Endodermal cell (in vitro differentiated cells): Measurements from ENCODE around the gene INO80E. TPM values are rescaled to one million over a fixed set of nuclear protein-coding genes. Genes with fewer than 3 reads are reported as not detected.

Source experiments
- DNase-seq: peaks from one replicate; pipeline ENCODE4 v3.0.0-alpha.2; 2017
- H3K27ac ChIP-seq: 2 replicates; pipeline ENCODE4 v1.5.1; 2013; ENCODE audit warnings: mild to moderate bottlenecking, low read depth, low read length, moderate library complexity
- H3K27me3 ChIP-seq: 2 replicates; pipeline ENCODE4 v1.6.1; 2013; ENCODE audit warnings: mild to moderate bottlenecking, low read length, moderate library complexity; ENCODE audit not compliant: insufficient read depth, control insufficient read depth, poor library complexity, severe bottlenecking
- H3K36me3 ChIP-seq: 2 replicates; pipeline ENCODE4 v1.7.0; 2013; ENCODE audit warnings: mild to moderate bottlenecking, low read length, moderate library complexity; ENCODE audit not compliant: control insufficient read depth, insufficient read depth
- H3K4me1 ChIP-seq: one replicate; pipeline ENCODE4 v1.7.0; 2013; ENCODE audit warnings: low read length; ENCODE audit not compliant: control insufficient read depth, insufficient read depth
- H3K4me3 ChIP-seq: 2 replicates; pipeline ENCODE4 v1.5.1; 2013; ENCODE audit warnings: mild to moderate bottlenecking, low read length, moderate library complexity
- H3K9ac ChIP-seq: 2 replicates; pipeline ENCODE4 v1.6.1; 2013; ENCODE audit warnings: mild to moderate bottlenecking, low read length, moderate library complexity; ENCODE audit not compliant: poor library complexity, severe bottlenecking; ENCODE audit errors: extremely low read depth
- H3K9me3 ChIP-seq: 2 replicates; pipeline ENCODE4 v1.6.1; 2013; ENCODE audit warnings: mild to moderate bottlenecking, low read length, moderate library complexity; ENCODE audit not compliant: control insufficient read depth
- H3K27ac Mint-ChIP-seq: 2 replicates; pipeline ENCODE4 v1.8.0; 2020; ENCODE audit warnings: mixed read lengths
- H3K27me3 Mint-ChIP-seq: 2 replicates; pipeline ENCODE4 v1.8.0; 2021; ENCODE audit warnings: mild to moderate bottlenecking, mixed read lengths; ENCODE audit not compliant: insufficient read depth
- H3K36me3 Mint-ChIP-seq: 2 replicates; pipeline ENCODE4 v1.8.0; 2020; ENCODE audit warnings: low read depth, mixed read lengths
- H3K4me1 Mint-ChIP-seq: 2 replicates; pipeline ENCODE4 v1.8.0; 2020; ENCODE audit warnings: mixed read lengths
- H3K4me3 Mint-ChIP-seq: 2 replicates; pipeline ENCODE4 v1.8.0; 2020; ENCODE audit warnings: mild to moderate bottlenecking, moderate library complexity, mixed read lengths
- H3K9me3 Mint-ChIP-seq: 2 replicates; pipeline ENCODE4 v1.8.0; 2020; ENCODE audit warnings: mild to moderate bottlenecking, mixed read lengths
- WGBS, 2 experiments: methylation state at CpG; one replicate each; pipeline versions ENCODE4 v1.1.5 to v1.1.7; 2013; ENCODE audit warnings: missing lambda C conversion rate in 2 of 2, mixed read lengths in 1 of 2; ENCODE audit not compliant: insufficient coverage in 1 of 2, insufficient read length in 1 of 2; 5-methylcytosine and 5-hydroxymethylcytosine counted together
- total RNA-seq, 2 donors: library from RNA; stranded (reverse); fragmentation: NEBNext Ultra II Directional in 1 of 2; extraction: Animal tissue kit (Norgen Biotek cat#: 25700) in 1 of 2; gene quantifications; 2 replicates in 1 of 2; 3 replicates in 1 of 2; pipeline ENCODE4 v1.2.1, GENCODE V29; 2021
- TF ChIP-seq, protein P1 (sequence below): fragments of 200-600 bp; sonication (generic); conservative IDR thresholded peaks from 2 replicates; pipeline ENCODE4 v1.5.0; 2021; ENCODE audit warnings: antibody characterized with exemption, mild to moderate bottlenecking

The INO80E gene
- total RNA-seq, 2 donors from 2014 or later, result 77.4 to 80.1 TPM

DNA sequence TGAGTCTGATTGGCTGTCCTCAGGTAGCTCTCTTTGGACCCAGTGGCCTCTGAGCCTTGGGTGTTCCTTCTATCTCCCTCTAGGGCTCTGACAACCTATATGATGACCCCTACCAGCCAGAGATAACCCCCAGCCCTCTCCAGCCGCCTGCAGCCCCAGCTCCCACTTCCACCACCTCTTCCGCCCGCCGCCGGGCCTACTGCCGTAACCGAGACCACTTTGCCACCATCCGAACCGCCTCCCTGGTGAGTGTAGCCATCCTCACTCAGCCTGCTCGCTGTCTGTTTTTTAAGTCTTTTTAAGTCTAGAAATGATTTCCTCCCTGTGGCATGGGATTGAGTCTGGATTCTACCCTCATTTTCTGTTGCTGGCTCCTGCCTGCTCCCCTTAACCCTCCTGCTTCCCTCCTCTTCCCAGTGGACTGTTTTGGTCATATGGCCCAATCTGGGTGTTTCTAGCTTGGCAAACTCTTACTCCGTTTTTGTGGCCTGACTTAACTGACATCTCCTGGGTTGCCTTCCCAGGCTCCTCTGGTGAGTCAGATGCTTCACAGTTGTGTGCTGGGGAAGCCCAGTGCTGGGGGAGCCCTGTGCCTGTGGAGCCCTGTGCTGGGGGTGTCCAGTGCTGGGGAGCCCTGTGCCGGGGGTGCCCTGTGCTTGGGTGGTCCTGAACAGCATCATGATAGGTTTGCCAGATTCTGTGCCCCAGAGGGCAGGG, 12.5 kb upstream of the INO80E start:
- Histone ChIP-seq H3K36me3 (peaks cover 90% of the 10 kb centered on the region), H3K9ac (no peak overlapping the region), H3K9me3 (no peaks in the 10 kb centered on the region), H3K4me1 (no peaks in the 10 kb centered on the region), H3K27me3 (no peaks in the 10 kb centered on the region), H3K27ac (no peak overlapping the region), H3K4me3 (no peak overlapping the region)
- H3K4me1 Mint-ChIP-seq, result no peaks in the 10 kb centered on the region
- TF ChIP-seq, protein P1, sequence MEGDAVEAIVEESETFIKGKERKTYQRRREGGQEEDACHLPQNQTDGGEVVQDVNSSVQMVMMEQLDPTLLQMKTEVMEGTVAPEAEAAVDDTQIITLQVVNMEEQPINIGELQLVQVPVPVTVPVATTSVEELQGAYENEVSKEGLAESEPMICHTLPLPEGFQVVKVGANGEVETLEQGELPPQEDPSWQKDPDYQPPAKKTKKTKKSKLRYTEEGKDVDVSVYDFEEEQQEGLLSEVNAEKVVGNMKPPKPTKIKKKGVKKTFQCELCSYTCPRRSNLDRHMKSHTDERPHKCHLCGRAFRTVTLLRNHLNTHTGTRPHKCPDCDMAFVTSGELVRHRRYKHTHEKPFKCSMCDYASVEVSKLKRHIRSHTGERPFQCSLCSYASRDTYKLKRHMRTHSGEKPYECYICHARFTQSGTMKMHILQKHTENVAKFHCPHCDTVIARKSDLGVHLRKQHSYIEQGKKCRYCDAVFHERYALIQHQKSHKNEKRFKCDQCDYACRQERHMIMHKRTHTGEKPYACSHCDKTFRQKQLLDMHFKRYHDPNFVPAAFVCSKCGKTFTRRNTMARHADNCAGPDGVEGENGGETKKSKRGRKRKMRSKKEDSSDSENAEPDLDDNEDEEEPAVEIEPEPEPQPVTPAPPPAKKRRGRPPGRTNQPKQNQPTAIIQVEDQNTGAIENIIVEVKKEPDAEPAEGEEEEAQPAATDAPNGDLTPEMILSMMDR, result no peak
- H3K27ac Mint-ChIP-seq, result no peak overlapping the region
- no peak for DNase-seq
- no peaks in the 10 kb centered on the region for H3K27me3 Mint-ChIP-seq
- 92 to 100% methylated on average over 11 to 12 of the region's 12 CpGs for WGBS, 2 experiments
- no peaks in the 10 kb centered on the region for H3K9me3 Mint-ChIP-seq
- peaks cover 74% of the 10 kb centered on the region for H3K36me3 Mint-ChIP-seq
- H3K4me3 Mint-ChIP-seq, result no peak overlapping the region

DNA sequence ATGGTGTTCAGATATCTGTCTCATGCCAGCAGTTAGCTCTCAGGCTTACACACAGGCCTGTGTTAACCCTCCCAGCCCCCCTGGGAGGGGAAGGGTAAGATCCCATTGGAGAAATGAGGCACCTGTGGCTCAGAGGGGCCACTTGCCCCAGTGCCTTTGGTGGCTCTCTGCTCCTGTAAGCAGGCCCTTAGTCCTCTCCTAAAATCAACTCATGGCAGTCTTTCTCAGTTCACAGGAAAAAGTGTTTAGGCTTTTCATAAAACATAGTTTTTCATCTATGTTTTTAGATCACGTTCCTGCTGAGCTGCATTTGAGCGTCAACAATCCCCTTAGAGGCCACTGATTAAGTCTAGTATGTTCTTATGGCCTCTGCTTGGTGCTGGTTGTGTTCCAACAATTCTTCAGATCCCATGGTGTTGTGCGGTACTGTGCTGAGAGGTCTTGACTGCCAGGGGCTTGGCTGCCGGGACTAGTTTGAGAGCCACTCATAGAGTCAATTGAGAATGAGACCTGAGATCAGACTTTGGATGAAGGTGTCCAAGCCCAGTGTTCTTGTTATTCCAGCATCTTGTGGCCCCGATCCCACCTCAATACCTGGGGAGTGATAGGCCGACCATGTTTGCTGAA, 11.8 kb upstream of the INO80E start:
- Histone ChIP-seq H3K36me3 (peaks cover 90% of the 10 kb centered on the region), H3K9me3 (no peaks in the 10 kb centered on the region), H3K27ac (no peak overlapping the region), H3K4me3 (no peak overlapping the region), H3K27me3 (no peaks in the 10 kb centered on the region), H3K4me1 (no peaks in the 10 kb centered on the region), H3K9ac (no peak overlapping the region)
- H3K4me3 Mint-ChIP-seq, result no peak overlapping the region
- H3K4me1 Mint-ChIP-seq, result no peaks in the 10 kb centered on the region
- no peaks in the 10 kb centered on the region for H3K27me3 Mint-ChIP-seq
- H3K9me3 Mint-ChIP-seq, result no peaks in the 10 kb centered on the region
- no peak for DNase-seq
- no peak overlapping the region for H3K27ac Mint-ChIP-seq
- TF ChIP-seq, protein P1, result no peak
- WGBS, 2 experiments, result 97 to 98% methylated on average over 3 to 6 of the region's 6 CpGs
- peaks cover 70% of the 10 kb centered on the region for H3K36me3 Mint-ChIP-seq

DNA sequence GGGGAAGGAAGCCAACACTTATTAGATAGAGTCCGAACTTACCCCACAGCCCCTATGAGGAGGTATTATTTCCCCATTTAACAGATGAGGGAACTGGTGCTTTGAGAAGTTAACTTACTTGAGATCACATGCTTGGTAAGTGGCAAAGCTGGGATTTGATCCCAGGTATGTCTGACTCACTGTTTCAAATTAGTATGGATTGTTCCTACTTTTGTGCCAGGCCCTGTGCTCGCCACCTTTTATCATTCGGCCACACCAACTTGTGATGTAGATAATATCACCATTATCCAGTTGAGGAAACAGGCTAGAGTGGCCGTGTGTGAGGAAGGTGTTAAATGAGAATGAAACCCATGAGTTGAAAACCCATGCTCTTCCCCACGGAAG, 11.3 kb upstream of the INO80E start:
- Histone ChIP-seq H3K36me3 (peaks cover 90% of the 10 kb centered on the region), H3K9me3 (no peaks in the 10 kb centered on the region), H3K4me1 (no peaks in the 10 kb centered on the region), H3K27me3 (no peaks in the 10 kb centered on the region), H3K9ac (no peak overlapping the region), H3K4me3 (no peak overlapping the region), H3K27ac (no peak overlapping the region)
- no peak overlapping the region for H3K4me3 Mint-ChIP-seq
- 93 to 100% methylated on average over 2 to 4 of the region's 5 CpGs for WGBS, 2 experiments
- DNase-seq, result no peak
- no peak overlapping the region for H3K27ac Mint-ChIP-seq
- TF ChIP-seq, protein P1, result no peak
- H3K27me3 Mint-ChIP-seq, result no peaks in the 10 kb centered on the region
- no peaks in the 10 kb centered on the region for H3K9me3 Mint-ChIP-seq
- peaks cover 69% of the 10 kb centered on the region for H3K36me3 Mint-ChIP-seq
- H3K4me1 Mint-ChIP-seq, result no peaks in the 10 kb centered on the region
